ENCODE measurements around the gene RERE. TPM values are rescaled to one million over a fixed set of nuclear protein-coding genes. Genes with fewer than 3 reads are reported as not detected.

Gene RERE
- total RNA-seq, 1 experiment from 2014 or later, result 161 TPM

DNA sequence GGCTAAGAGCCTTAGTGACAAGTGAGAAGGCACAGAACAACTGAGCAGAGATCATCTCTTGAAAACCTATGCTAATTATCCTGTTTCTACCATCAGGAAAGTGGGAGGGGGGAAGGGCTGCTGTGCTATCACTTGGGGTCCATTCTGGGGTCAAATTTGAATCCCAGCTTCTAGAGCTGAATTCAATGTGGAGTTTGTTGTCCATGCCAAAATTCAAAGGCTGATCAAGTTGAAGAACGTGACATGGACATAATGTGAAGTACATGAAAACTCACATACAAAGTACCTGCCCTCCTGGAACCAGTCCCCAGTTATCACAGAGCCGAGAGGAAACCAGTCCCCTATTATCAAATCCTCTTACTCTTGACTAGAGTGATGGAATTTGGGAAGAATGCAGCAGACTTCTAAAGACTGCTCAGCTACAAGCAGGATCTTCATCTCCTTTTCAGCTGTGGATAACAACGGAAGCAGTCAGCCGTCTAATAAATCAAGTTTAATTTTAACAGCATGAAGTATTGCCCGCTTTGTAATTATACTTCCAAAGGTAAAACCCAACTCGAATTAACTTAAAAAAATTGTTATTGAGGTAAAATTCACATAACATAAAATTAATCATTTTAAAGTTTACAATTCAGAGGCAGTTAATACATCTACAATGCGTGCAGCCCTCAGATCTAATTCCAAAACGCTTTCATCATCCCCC, 421.2 kb downstream of the RERE start:
- TF ChIP-seq, protein P1, sequence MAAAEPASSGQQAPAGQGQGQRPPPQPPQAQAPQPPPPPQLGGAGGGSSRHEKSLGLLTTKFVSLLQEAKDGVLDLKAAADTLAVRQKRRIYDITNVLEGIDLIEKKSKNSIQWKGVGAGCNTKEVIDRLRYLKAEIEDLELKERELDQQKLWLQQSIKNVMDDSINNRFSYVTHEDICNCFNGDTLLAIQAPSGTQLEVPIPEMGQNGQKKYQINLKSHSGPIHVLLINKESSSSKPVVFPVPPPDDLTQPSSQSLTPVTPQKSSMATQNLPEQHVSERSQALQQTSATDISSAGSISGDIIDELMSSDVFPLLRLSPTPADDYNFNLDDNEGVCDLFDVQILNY (CRISPR knock-in tag; IDR thresholded peaks at IDR 0.05), result no peak
- TF ChIP-seq, protein P2, sequence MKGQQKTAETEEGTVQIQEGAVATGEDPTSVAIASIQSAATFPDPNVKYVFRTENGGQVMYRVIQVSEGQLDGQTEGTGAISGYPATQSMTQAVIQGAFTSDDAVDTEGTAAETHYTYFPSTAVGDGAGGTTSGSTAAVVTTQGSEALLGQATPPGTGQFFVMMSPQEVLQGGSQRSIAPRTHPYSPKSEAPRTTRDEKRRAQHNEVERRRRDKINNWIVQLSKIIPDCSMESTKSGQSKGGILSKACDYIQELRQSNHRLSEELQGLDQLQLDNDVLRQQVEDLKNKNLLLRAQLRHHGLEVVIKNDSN (CRISPR knock-in tag; IDR thresholded peaks at IDR 0.05), result no peak
- Mint-ChIP-seq H3K9me3 (no peaks in the 10 kb centered on the region), H3K4me3 (0 out of 2 replicates have a peak overlapping the region, but pooled peaks have one; percentile 9), H3K4me1 (peaks cover 55% of the 10 kb centered on the region), H3K36me3 (no peaks in the 10 kb centered on the region), H3K27me3 (ENCODE audit: low read depth) (no peaks in the 10 kb centered on the region), H3K27ac (peak overlapping the region; percentile 85)
- ChIA-PET CTCF (interaction anchor here (4.0 kb wide), 1 partner anchor 12 kb away, joined by 24 read pairs; no protein-coding TSS in a partner anchor), POLR2A (interaction anchor here (1.0 kb wide), 1 partner anchor 25 kb away, joined by 3 read pairs; no protein-coding TSS in a partner anchor)
- no peak for DNase-seq (ENCODE audit: low spot score)
- peak; percentile 59 for ATAC-seq

DNA sequence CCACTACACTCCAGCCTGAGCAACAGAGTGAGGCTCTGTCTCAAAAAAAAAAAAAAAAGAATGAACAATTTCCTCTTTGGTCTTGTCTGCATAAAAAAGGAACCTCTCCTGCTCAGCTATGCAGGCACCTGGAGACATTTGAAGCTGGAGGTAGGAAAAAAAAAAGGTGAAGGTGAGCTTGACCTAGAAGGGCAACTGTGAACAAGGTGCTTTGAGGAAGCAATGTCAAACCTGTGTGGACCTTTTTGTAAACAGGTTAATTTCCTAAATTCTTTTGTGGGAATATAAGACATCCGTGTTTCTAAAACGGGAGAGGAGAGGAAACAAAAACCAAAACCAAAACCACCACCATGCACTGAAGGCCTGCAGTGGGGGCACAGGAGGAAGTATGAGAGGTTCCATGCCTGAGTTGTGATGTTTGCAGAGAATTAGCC, 422.0 kb downstream of the RERE start:
- H3K27ac Mint-ChIP-seq, result peak overlapping the region; percentile 85
- H3K9me3 Mint-ChIP-seq, result no peaks in the 10 kb centered on the region
- peaks cover 62% of the 10 kb centered on the region for H3K4me1 Mint-ChIP-seq
- ChIA-PET CTCF (interaction anchor here (0.6 to 4.0 kb wide), 3 partner anchors 13 to 380 kb away, joined by 3 to 24 read pairs (median 3); no protein-coding TSS in a partner anchor), POLR2A (interaction anchor here (0.6 kb wide), 1 partner anchor 8 kb away, joined by 4 read pairs; no protein-coding TSS in a partner anchor)
- H3K36me3 Mint-ChIP-seq, result no peaks in the 10 kb centered on the region
- DNase-seq (ENCODE audit: low spot score) (no peak), ATAC-seq (no peak)
- no peaks in the 10 kb centered on the region for H3K27me3 Mint-ChIP-seq (ENCODE audit: low read depth)
- 0 out of 2 replicates have a peak overlapping the region, but pooled peaks have one; percentile 34 for H3K4me3 Mint-ChIP-seq
- TF ChIP-seq, protein P3, sequence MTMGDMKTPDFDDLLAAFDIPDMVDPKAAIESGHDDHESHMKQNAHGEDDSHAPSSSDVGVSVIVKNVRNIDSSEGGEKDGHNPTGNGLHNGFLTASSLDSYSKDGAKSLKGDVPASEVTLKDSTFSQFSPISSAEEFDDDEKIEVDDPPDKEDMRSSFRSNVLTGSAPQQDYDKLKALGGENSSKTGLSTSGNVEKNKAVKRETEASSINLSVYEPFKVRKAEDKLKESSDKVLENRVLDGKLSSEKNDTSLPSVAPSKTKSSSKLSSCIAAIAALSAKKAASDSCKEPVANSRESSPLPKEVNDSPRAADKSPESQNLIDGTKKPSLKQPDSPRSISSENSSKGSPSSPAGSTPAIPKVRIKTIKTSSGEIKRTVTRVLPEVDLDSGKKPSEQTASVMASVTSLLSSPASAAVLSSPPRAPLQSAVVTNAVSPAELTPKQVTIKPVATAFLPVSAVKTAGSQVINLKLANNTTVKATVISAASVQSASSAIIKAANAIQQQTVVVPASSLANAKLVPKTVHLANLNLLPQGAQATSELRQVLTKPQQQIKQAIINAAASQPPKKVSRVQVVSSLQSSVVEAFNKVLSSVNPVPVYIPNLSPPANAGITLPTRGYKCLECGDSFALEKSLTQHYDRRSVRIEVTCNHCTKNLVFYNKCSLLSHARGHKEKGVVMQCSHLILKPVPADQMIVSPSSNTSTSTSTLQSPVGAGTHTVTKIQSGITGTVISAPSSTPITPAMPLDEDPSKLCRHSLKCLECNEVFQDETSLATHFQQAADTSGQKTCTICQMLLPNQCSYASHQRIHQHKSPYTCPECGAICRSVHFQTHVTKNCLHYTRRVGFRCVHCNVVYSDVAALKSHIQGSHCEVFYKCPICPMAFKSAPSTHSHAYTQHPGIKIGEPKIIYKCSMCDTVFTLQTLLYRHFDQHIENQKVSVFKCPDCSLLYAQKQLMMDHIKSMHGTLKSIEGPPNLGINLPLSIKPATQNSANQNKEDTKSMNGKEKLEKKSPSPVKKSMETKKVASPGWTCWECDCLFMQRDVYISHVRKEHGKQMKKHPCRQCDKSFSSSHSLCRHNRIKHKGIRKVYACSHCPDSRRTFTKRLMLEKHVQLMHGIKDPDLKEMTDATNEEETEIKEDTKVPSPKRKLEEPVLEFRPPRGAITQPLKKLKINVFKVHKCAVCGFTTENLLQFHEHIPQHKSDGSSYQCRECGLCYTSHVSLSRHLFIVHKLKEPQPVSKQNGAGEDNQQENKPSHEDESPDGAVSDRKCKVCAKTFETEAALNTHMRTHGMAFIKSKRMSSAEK (CRISPR knock-in tag; IDR thresholded peaks at IDR 0.05; ENCODE audit: borderline replicate concordance), result no peak
- TF ChIP-seq ZNF416 (CRISPR knock-in tag; IDR thresholded peaks at IDR 0.05), result no peak
- TF ChIP-seq, protein P4, sequence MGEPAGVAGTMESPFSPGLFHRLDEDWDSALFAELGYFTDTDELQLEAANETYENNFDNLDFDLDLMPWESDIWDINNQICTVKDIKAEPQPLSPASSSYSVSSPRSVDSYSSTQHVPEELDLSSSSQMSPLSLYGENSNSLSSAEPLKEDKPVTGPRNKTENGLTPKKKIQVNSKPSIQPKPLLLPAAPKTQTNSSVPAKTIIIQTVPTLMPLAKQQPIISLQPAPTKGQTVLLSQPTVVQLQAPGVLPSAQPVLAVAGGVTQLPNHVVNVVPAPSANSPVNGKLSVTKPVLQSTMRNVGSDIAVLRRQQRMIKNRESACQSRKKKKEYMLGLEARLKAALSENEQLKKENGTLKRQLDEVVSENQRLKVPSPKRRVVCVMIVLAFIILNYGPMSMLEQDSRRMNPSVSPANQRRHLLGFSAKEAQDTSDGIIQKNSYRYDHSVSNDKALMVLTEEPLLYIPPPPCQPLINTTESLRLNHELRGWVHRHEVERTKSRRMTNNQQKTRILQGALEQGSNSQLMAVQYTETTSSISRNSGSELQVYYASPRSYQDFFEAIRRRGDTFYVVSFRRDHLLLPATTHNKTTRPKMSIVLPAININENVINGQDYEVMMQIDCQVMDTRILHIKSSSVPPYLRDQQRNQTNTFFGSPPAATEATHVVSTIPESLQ (CRISPR knock-in tag; IDR thresholded peaks at IDR 0.05), result no peak
- no peak for TF ChIP-seq ZNF671 (CRISPR knock-in tag; IDR thresholded peaks at IDR 0.05)
- TF ChIP-seq, protein P5, sequence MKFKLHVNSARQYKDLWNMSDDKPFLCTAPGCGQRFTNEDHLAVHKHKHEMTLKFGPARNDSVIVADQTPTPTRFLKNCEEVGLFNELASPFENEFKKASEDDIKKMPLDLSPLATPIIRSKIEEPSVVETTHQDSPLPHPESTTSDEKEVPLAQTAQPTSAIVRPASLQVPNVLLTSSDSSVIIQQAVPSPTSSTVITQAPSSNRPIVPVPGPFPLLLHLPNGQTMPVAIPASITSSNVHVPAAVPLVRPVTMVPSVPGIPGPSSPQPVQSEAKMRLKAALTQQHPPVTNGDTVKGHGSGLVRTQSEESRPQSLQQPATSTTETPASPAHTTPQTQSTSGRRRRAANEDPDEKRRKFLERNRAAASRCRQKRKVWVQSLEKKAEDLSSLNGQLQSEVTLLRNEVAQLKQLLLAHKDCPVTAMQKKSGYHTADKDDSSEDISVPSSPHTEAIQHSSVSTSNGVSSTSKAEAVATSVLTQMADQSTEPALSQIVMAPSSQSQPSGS (CRISPR knock-in tag; IDR thresholded peaks at IDR 0.05; ENCODE audit: borderline replicate concordance, low read depth), result no peak
- TF ChIP-seq NR3C1 (CRISPR knock-in tag; conservative IDR thresholded peaks at IDR 0.05; ENCODE audit: low read depth), result no peak
- TF ChIP-seq, protein P6, sequence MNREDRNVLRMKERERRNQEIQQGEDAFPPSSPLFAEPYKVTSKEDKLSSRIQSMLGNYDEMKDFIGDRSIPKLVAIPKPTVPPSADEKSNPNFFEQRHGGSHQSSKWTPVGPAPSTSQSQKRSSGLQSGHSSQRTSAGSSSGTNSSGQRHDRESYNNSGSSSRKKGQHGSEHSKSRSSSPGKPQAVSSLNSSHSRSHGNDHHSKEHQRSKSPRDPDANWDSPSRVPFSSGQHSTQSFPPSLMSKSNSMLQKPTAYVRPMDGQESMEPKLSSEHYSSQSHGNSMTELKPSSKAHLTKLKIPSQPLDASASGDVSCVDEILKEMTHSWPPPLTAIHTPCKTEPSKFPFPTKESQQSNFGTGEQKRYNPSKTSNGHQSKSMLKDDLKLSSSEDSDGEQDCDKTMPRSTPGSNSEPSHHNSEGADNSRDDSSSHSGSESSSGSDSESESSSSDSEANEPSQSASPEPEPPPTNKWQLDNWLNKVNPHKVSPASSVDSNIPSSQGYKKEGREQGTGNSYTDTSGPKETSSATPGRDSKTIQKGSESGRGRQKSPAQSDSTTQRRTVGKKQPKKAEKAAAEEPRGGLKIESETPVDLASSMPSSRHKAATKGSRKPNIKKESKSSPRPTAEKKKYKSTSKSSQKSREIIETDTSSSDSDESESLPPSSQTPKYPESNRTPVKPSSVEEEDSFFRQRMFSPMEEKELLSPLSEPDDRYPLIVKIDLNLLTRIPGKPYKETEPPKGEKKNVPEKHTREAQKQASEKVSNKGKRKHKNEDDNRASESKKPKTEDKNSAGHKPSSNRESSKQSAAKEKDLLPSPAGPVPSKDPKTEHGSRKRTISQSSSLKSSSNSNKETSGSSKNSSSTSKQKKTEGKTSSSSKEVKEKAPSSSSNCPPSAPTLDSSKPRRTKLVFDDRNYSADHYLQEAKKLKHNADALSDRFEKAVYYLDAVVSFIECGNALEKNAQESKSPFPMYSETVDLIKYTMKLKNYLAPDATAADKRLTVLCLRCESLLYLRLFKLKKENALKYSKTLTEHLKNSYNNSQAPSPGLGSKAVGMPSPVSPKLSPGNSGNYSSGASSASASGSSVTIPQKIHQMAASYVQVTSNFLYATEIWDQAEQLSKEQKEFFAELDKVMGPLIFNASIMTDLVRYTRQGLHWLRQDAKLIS (CRISPR knock-in tag; IDR thresholded peaks at IDR 0.05; ENCODE audit: borderline replicate concordance), result no peak
- TF ChIP-seq, protein P7, sequence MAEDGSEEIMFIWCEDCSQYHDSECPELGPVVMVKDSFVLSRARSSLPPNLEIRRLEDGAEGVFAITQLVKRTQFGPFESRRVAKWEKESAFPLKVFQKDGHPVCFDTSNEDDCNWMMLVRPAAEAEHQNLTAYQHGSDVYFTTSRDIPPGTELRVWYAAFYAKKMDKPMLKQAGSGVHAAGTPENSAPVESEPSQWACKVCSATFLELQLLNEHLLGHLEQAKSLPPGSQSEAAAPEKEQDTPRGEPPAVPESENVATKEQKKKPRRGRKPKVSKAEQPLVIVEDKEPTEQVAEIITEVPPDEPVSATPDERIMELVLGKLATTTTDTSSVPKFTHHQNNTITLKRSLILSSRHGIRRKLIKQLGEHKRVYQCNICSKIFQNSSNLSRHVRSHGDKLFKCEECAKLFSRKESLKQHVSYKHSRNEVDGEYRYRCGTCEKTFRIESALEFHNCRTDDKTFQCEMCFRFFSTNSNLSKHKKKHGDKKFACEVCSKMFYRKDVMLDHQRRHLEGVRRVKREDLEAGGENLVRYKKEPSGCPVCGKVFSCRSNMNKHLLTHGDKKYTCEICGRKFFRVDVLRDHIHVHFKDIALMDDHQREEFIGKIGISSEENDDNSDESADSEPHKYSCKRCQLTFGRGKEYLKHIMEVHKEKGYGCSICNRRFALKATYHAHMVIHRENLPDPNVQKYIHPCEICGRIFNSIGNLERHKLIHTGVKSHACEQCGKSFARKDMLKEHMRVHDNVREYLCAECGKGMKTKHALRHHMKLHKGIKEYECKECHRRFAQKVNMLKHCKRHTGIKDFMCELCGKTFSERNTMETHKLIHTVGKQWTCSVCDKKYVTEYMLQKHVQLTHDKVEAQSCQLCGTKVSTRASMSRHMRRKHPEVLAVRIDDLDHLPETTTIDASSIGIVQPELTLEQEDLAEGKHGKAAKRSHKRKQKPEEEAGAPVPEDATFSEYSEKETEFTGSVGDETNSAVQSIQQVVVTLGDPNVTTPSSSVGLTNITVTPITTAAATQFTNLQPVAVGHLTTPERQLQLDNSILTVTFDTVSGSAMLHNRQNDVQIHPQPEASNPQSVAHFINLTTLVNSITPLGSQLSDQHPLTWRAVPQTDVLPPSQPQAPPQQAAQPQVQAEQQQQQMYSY (CRISPR knock-in tag; IDR thresholded peaks at IDR 0.05), result no peak

Data from WTC11 (cell line).